Measurements from ENCODE around the gene MTM1.

GRCh38 chrX:150610446-150610845, 42.0 kb downstream of the MTM1 start:
- TF ChIP-seq CTCF (IDR thresholded peaks at IDR 0.05; ENCODE audit: poor library complexity, severe bottlenecking) = no peak
- no peak for TF ChIP-seq REST (IDR thresholded peaks at IDR 0.05; ENCODE audit: borderline replicate concordance)
- no peak for TF ChIP-seq POLR2AphosphoS5 (IDR thresholded peaks at IDR 0.05)
- no peak for TF ChIP-seq MXI1 (conservative IDR thresholded peaks at IDR 0.05; ENCODE audit: poor library complexity, severe bottlenecking)
- no peak for TF ChIP-seq EP300 (conservative IDR thresholded peaks at IDR 0.05; ENCODE audit: poor library complexity, severe bottlenecking)

Data from neural cell (in vitro differentiated cells).